Measurements from ENCODE around the gene ACOT7.
"Not testable (repeated sequence)": the region's sequence is repeated elsewhere in the genome, so short reads cannot be mapped to it uniquely, and the experiment has no call there.

The ACOT7 gene

GRCh38 chr1:6336776-6337622, 56.6 kb downstream of the ACOT7 start:
- DNase-seq, result no peak

GRCh38 chr1:6334261-6334993, 59.1 kb downstream of the ACOT7 start:
- DNase-seq, result no peak

GRCh38 chr1:6332821-6333220, 60.7 kb downstream of the ACOT7 start:
- no peak for DNase-seq

GRCh38 chr1:6331543-6332273, 61.9 kb downstream of the ACOT7 start:
- DNase-seq, result no peak

- DNase-seq, result no peak
Measured at GRCh38 chr1:6330410-6330911, 63.1 kb downstream of the ACOT7 start.

- no peak for DNase-seq
Measured at GRCh38 chr1:6329851-6330250, 63.7 kb downstream of the ACOT7 start.

GRCh38 chr1:6329396-6329795, 64.2 kb downstream of the ACOT7 start:
- no peak for DNase-seq

GRCh38 chr1:6328696-6329095, 64.9 kb downstream of the ACOT7 start:
- no peak for DNase-seq

GRCh38 chr1:6328091-6328490, 65.5 kb downstream of the ACOT7 start:
- no peak for DNase-seq

GRCh38 chr1:6325482-6325881, 68.1 kb downstream of the ACOT7 start:
- no peak for DNase-seq

- DNase-seq, result no peak
Measured at GRCh38 chr1:6322161-6322560, 71.4 kb downstream of the ACOT7 start.

GRCh38 chr1:6321205-6321604, 72.4 kb downstream of the ACOT7 start:
- no peak for DNase-seq

GRCh38 chr1:6317098-6317760, 76.3 kb downstream of the ACOT7 start:
- no peak for DNase-seq

- no peak for DNase-seq
Measured at GRCh38 chr1:6316240-6317097, 77.1 kb downstream of the ACOT7 start.

GRCh38 chr1:6314503-6314902, 79.1 kb downstream of the ACOT7 start:
- no peak for DNase-seq

- no peak for DNase-seq
Measured at GRCh38 chr1:6313393-6314200, 80.0 kb downstream of the ACOT7 start.

GRCh38 chr1:6310116-6310848, 83.3 kb downstream of the ACOT7 start:
- DNase-seq, result no peak

- DNase-seq, result no peak
Measured at GRCh38 chr1:6309564-6309963, 84.0 kb downstream of the ACOT7 start.

GRCh38 chr1:6308449-6308848, 85.1 kb downstream of the ACOT7 start:
- no peak for DNase-seq

- DNase-seq, result not testable (repeated sequence)
Measured at GRCh38 chr1:6307682-6308081, 85.9 kb downstream of the ACOT7 start.
